ENCODE data around the gene EPB42. TPM values are rescaled to one million over a fixed set of nuclear protein-coding genes. Genes with fewer than 3 reads are reported as not detected.

EPB42 gene
- total RNA-seq, 1 experiment from 2014 or later = 0.10 TPM

GRCh38 chr15:43260011-43260615 lies 39.3 kb upstream of the EPB42 start:
- no peaks in the 10 kb centered on the region for H3K36me3 ChIP-seq (ENCODE audit: control insufficient read depth, insufficient read depth, low read length)
- no peaks in the 10 kb centered on the region for H3K9me3 ChIP-seq (ENCODE audit: control insufficient read depth, insufficient read depth, low read depth, low read length)
- H3K4me1 ChIP-seq (ENCODE audit: control insufficient read depth, insufficient read depth, low read length) = no peaks in the 10 kb centered on the region
- DNase-seq (ENCODE audit: low read depth, low spot score) (no peak), ATAC-seq (no peak)
- no TSS peak for BruUV-seq (replicated peaks)
- no peak overlapping the region for H3K4me3 ChIP-seq (ENCODE audit: low read depth in 2 of 2, low read length in 2 of 2)
- H3K27me3 ChIP-seq (ENCODE audit: control insufficient read depth, insufficient read depth, low read length) = peaks cover 14% of the 10 kb centered on the region; the same call in 1 of the 2 replicates
- no peak for TF ChIP-seq TCF7L2 (IDR thresholded peaks at IDR 0.05; ENCODE audit: low read depth, low read length)
- TF ChIP-seq CTCF (IDR thresholded peaks at IDR 0.05) = no peak
- no peak for TF ChIP-seq SIN3A (IDR thresholded peaks at IDR 0.05; ENCODE audit: borderline replicate concordance, insufficient read depth, low read depth, low read length)
- no peak for TF ChIP-seq POLR2AphosphoS5 (IDR thresholded peaks at IDR 0.05; ENCODE audit: low read depth, low read length)
- TF ChIP-seq REST (IDR thresholded peaks at IDR 0.05; ENCODE audit: insufficient read depth in 1 of 2, low read depth in 2 of 2, low read length in 1 of 2) = no peak
- H3K27ac ChIP-seq (ENCODE audit: low read length) = no peak overlapping the region
- POLR2A ChIA-PET = no interaction called here
- in situ Hi-C loops (cut with HindIII; ENCODE audit: low pct_unique_long_range_greater_than_20kb, low sequenced_read_pairs) = no loop called here
- CTCF ChIA-PET = no interaction called here
- intact Hi-C loops (cut with micrococcal nuclease; ENCODE audit: unreplicated experiment) = no loop called here

- in situ Hi-C loops (cut with HindIII; ENCODE audit: low pct_unique_long_range_greater_than_20kb, low sequenced_read_pairs) (no loop called here), intact Hi-C loops (cut with micrococcal nuclease; ENCODE audit: unreplicated experiment) (no loop called here)
- Histone ChIP-seq H3K36me3 (ENCODE audit: control insufficient read depth, insufficient read depth, low read length) (no peaks in the 10 kb centered on the region), H3K27ac (ENCODE audit: low read length) (no peak overlapping the region), H3K27me3 (ENCODE audit: control insufficient read depth, insufficient read depth, low read length) (peaks cover 8% of the 10 kb centered on the region; the same call in 1 of the 2 replicates), H3K9me3 (ENCODE audit: control insufficient read depth, insufficient read depth, low read depth, low read length) (no peaks in the 10 kb centered on the region), H3K4me3 (ENCODE audit: low read depth in 2 of 2, low read length in 2 of 2) (no peak overlapping the region), H3K4me1 (ENCODE audit: control insufficient read depth, insufficient read depth, low read length) (no peaks in the 10 kb centered on the region)
- ChIA-PET CTCF (no interaction called here), POLR2A (interaction anchor here (0.6 kb wide), 1 partner anchor 65 kb away, joined by 3 read pairs; no protein-coding TSS in a partner anchor)
- DNase-seq (ENCODE audit: low read depth, low spot score) = no peak
- TF ChIP-seq REST (IDR thresholded peaks at IDR 0.05; ENCODE audit: insufficient read depth in 1 of 2, low read depth in 2 of 2, low read length in 1 of 2) = no peak
- no peak for TF ChIP-seq SIN3A (IDR thresholded peaks at IDR 0.05; ENCODE audit: borderline replicate concordance, insufficient read depth, low read depth, low read length)
- TF ChIP-seq TCF7L2 (IDR thresholded peaks at IDR 0.05; ENCODE audit: low read depth, low read length) = no peak
- no peak for TF ChIP-seq POLR2AphosphoS5 (IDR thresholded peaks at IDR 0.05; ENCODE audit: low read depth, low read length)
- TF ChIP-seq CTCF (IDR thresholded peaks at IDR 0.05) = no peak
- ATAC-seq = no peak
- BruUV-seq (replicated peaks) = no TSS peak
These were observed 38.0 kb upstream of the EPB42 start for GRCh38 chr15:43258781-43259180.
